H54 (cell line): ENCODE results near the gene MAML1.

Experiments
- DNase-seq: peaks from one replicate; pipeline ENCODE4 v3.0.0; 2011; ENCODE audit warnings: low spot score, mixed read lengths; ENCODE audit not compliant: insufficient read length
- FAIRE-seq: peaks from 3 replicates; lab custom pipeline; 2011; peaks lifted over from hg19 to GRCh38; lab: Jason Lieb, UNC
- POLR2A ChIP-seq: IDR thresholded peaks from 2 replicates; pipeline ENCODE4 v1.6.1; 2011; ENCODE audit warnings: low read depth, mild to moderate bottlenecking, low read length

Gene MAML1

DNA sequence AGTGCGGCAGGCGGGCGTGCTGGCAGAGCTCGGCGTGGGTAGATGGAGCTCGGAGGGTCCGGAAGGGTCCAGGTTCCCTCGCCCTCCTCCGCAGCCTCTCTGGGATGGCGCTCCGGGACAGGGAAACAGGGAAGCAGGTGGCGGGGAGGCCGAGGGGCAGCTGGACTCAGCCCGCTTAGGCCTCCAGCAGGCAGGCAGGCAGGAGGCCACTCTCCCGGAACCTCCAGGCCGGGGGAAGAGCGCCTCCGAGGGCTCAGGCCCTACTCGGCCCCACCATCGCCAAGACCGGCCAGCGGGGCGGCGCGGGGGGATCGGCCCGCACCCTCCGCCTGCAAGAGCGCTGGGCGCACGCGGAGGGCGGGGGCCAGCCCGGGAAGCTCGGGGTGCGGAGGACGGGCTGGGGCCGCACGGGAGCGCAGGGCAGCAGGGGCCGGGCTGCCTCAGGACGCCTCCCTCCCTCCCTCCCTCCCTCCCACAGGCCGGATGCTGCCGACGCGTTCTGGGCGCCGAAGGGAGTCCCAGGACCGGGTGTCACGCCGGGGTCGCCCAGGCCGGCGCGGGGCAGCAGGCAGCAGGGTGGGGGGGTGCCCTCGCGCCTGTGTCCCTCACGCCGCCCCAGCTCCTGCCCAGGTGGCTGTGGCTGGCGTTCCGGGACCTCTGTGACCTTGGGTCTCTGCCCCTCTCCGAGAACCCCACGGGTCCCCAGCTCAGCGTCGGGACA is 73.1 kb downstream of the MAML1 start:
- TF ChIP-seq POLR2A, result peak; percentile 14; the same call in 1 of the 2 replicates
- DNase-seq, result no peak
- no peak for FAIRE-seq

DNA sequence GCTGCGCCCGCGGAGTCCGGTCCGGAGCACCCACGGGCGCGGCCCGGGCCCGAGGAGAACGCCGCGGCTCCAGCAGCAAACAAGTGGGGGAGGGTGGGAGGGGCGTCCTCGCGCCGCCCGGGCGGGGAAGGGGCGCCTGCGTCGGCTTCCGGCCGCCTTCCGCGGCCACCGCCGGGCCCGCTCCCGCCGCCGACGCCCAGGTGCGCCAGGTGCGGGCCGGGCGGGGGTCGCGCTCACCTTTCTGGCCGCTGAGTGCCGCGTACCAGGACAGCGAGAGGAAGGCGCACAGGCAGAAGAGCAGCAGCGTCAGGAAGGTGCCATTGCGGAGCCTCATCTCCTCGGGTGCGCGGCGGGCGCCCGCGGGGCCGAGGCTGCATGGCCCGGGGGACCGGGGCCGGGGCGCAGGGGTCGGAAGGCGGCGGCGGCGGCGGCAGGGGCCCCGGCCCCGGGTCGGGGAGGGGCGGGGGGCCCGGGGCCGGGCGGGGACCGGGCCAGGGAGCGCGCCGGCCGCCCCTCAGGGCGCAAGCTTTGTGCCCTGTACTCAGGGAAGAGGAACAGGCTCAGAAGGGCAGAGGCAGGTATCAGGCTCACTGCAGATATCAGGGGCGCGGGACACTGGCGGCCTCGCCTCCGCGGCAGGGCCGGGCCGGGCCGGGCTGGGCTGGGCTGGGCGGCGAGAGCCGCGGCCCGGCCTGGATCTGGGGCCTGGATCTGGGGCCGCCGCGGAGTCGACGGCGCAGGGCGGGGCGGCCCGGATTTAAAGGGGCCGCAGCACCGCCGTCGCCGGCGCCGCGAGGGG is 73.8 kb downstream of the MAML1 start, which contains the start of gene MGAT4B:
Gene MGAT4B (minus strand): TSS at position 617 of the 799 bp plus-strand sequence. CDS start 283 bp downstream, at position 334.
- FAIRE-seq (no peak), DNase-seq (peak; percentile 89)
- peak; percentile 87 for TF ChIP-seq POLR2A

DNA sequence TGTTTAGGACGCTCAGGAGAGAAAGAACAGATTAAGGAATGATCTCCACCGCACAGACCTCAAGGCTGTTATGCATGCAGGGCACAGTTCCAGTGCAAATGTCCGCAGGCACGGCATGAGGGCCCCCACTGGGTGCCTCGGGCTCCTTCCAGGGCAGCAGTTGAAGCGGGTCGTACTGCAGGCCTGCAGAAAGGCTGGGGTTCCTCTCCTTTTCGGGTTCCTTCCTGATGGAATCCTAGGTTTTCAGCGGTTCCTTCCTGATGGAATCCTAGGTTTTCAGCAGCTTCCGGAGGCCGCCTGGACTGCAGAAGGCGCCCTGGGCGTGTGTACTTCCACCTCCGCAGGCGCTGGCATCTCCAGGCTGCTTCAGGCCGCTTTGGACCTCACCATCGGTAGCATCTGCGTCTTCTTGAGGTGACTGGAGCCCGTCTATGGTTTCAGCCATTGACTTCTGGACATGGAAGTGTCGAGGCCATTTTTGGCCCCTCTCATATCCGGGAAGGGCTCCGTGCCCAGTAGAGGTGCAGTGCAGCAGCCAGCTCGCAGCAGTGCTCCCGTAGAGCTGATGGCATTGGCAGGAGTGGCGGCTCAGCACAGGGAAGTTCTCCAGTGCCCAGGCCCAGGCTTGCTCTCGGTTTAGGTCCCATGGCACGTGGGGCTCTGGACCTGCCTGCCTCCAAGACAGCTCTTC is 79.7 kb downstream of the MAML1 start:
- FAIRE-seq (no peak), DNase-seq (no peak)
- no peak for TF ChIP-seq POLR2A

DNA sequence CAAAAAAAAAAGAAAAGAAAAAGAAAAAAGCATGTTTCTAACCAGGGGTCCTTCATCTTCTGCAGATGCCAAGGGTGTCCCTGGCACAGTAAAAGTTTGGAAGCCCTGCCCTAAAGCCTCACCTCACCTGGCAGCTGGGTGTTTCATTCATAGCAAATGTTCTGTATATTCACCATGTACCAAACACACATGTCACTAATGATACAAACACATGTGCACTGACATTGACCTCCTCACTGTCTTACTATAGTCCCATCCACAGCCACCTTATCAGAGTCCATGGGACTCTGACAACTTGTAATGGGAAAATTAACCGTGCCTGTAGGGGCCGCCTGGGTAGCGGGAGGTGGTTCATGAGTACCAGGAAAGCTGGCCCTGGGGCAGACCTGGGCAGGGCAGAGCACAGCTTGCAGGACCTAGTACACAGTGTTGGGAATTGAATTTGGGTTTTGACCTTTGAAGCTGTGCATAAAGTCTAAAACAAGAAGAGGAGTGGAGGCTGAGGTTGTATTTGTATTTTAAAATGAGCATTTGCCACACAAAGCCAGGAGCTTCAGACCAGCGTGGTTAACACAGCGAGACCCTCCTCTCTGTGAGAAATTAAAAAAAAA is 80.5 kb downstream of the MAML1 start:
- no peak for TF ChIP-seq POLR2A

DNA sequence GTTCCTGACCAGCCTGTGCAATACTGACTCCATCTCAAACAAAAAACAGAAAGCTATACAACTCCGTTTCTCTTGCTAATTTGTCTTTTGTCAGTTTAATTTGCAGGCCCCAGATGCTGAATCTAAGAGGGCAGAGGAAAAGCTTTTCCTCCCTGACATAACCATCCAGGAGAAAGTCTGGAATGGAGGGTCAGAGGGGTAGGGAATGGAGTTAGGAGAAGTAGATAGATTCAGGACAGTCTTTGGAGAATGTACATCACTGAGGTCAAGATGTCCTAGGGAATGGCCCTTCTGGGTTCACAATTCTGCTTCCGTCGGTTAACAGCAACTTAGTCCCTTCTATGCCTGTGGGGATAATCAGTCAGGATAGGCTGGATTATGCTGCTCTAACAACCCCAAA is 81.5 kb downstream of the MAML1 start:
- FAIRE-seq, result no peak
- DNase-seq, result no peak
- no peak for TF ChIP-seq POLR2A

More for the DNA sequence above, 80.5 kb downstream of the MAML1 start:
- FAIRE-seq, result no peak
- no peak for DNase-seq

DNA sequence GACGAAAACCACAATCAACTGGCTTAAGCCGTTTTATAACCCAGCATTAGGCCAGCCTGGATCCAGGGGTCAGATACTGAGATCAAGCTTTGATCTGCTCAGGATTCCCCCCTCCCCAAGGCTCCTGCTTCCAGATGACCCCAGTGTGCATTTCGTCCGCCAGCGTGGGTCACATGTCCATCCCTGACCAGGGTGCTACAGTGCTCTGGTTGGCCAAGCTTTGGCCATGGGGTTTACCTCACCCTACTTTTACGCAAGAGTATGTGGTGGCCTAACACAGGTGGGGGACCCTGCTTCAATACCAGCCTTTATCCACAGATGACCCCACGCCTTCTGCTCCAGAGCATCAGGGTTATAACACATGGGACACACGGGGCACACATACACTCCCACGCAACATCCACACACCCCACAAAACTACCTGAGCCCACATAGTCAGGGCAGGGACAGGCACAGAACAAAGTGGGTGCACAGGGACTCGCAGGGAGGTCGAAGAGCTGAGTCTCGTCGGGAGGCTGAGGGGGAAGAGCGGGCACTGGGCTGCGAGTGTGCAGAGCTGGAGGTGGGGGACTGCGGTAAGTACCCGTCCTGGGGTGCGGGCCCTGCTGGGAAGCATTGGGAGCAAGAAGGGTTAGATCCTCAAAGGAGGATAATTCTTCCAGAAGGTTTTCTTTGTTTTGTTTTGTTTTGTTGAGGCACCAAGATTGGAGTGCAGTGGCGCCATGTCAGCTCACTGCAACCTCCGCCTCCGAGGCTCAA is 83.0 kb downstream of the MAML1 start:
- FAIRE-seq (no peak), DNase-seq (no peak)
- no peak for TF ChIP-seq POLR2A

DNA sequence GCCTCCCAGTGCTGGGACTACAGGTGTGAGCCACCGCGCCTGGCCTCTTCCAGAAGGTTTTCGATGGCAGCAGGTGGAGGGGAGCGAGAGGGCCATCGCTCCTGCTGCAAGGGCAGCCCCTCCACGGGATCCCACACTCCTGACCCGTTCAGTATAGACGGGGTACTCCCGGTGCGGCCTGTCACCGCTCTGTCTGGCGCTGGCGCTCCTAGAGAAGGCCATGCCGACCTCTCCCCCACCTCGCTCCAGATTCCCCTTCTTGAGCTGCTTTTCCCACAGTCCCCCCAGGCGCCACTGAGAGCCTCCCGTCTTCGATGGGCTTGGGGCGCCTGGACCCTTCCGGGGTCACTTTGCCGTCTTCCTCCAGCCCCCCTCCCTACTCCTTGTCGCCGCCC is 83.8 kb downstream of the MAML1 start:
- FAIRE-seq (no peak), DNase-seq (no peak)
- TF ChIP-seq POLR2A, result no peak

DNA sequence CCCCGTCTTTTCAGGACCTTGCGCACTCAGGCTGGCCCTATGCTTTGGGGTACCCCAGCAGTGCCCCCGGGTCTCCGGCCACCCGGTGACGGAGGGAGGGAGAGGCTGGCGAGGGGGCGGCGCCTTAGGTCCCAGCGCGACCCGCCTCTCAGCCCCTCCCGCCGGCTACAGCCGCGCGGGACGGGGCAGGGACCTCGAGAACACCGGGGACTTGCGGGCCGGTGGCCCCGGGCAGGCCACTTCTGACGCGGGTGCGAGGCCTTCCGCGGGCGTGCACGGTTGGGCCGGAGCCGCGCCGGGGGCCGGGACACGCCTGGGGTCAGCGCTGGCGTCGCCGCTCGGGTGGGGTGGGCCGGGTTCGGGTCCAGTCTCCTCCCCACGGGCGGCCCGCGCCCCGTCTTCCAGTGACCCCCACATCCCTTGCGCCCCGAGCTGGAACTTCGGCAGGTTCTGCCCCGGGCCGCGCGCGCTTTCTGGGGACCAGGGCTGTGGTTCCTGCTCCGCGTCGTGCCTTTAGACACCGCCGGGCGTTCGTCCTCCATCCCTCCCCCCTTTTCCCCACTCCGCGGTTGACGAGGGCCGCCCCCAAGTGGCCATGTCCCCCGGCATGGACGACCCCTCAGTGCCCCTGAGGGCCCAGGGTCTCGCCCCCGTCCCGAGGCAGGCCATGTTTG is 84.3 kb downstream of the MAML1 start:
- FAIRE-seq (no peak), DNase-seq (no peak)
- no peak for TF ChIP-seq POLR2A

DNA sequence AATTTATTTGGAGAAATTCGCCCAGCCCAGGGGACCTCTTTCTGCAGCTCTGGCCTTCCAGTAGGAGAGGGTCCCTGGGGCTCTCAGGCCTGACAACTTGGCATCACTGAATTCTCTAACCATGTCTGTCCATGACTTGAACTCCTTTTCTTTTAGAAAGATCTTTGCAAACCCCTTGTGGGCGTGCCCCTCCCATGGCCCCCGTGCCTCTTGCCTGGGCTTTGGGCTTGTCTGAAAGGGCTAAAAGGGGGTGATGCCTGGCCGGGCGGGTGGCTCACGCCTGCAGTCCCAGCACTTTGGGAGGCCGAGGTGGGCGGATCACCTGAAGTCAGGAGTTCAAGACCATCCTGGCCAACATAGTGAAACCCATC is 84.8 kb downstream of the MAML1 start:
- TF ChIP-seq POLR2A, result no peak
- DNase-seq (no peak), FAIRE-seq (no peak)

DNA sequence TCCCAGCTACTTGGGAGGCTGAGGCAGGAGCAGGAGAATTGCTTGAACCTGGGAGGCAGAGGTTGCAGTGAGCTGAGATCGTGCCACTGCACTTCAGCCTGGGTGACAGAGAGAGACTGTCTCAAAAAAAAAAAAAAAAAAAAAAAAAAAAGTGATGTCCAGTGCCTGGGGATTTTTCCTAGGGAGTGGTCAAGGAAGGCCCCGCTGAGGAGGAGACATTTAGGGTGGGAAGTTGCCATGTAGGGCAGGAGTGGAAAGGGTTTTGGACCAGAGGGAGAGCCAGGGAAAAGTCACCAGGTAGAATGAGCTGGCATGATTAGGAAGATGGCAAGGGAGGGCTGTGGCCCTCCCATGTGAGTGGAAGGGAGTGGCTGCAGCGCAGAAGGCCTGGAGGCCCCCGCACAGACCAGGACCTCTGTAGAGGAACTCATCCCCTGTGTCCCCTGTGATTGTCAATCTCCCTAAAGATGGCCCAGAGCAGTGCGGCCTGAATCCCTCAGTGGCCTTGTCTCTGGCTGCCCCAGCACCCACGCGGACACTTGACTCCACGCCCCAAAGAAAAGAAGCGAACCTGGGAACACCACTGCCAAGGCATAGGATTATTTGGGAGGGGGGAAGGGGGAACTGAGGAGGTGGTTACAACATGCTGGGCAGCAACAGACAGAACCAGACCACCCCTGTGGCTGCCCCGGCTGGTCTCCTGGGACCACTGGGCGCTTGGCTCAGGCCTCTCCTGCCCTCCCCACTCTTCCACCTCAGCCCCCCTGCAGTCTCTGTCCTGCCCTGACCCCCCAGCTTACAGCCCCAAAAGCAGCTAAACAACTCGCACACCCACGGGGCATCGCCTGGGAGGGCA is 85.5 kb downstream of the MAML1 start:
- no peak for TF ChIP-seq POLR2A
- no peak for DNase-seq
- no peak for FAIRE-seq

DNA sequence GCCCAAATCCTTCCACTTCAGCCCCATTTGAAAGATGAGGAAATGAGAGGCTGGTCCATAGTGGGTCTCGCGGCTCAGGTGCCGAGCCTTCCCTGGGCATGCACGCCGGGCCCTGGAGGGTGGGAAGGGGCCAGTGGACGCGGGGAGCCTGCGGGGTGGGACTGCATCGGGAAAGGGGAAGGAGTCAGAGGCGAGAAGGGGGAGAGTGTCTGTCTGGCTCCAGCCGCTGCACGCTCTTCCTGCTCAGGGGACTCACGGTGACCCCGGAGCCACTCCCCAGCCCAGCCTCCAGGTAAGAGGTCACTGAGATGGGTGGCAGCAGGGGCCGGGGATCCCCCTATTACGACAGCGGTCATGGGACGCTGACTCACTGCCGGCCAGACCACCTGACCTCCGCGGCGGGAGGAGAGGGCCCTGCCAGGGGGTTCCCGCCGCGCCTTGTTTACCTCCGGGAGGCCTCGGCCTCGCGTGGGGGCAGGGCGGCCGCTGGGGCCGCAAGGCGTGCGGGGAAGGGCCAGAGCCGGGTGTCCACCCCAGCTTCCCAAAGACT is 86.2 kb downstream of the MAML1 start:
- FAIRE-seq, result no peak
- peak; percentile 97 for DNase-seq
- peak; percentile 38; the same call in 1 of the 2 replicates for TF ChIP-seq POLR2A
